ENCODE data around the gene PKP3. TPM values are rescaled to one million over a fixed set of nuclear protein-coding genes. Genes with fewer than 3 reads are reported as not detected.
A peak's percentile ranks its signal among the peaks of the same experiment; 100 is the strongest.

Gene PKP3
- total RNA-seq, 6 donors from 2014 or later: 33.4 to 86.3 (median 55.2) TPM

- TF ChIP-seq POLR2AphosphoS5 (IDR thresholded peaks at IDR 0.05) (no peak), POLR2A (IDR thresholded peaks at IDR 0.05) (no peak), EP300 (IDR thresholded peaks at IDR 0.05) (no peak), CTCF (IDR thresholded peaks at IDR 0.05) (no peak)
- no peaks in the 10 kb centered on the region for H3K36me3 ChIP-seq
- DNase-seq (no peak), ATAC-seq (ENCODE audit: low FRiP score in 2 of 2) (no peak)
- no peaks in the 10 kb centered on the region for H3K9me3 ChIP-seq
- H3K27ac ChIP-seq: no peak overlapping the region
- peaks cover 25 to 33% (median 28%) of the 10 kb centered on the region in 4 donors for H3K4me1 ChIP-seq
- 71% methylated on average over 18 of the region's 18 CpGs for WGBS, 2 donors
- no peaks in the 10 kb centered on the region for H3K27me3 ChIP-seq
- H3K4me3 ChIP-seq: no peak overlapping the region
These were observed 43.2 kb upstream of the PKP3 start for GRCh38 chr11:350723-351255.

- H3K27me3 ChIP-seq: no peaks in the 10 kb centered on the region
These were observed 42.6 kb upstream of the PKP3 start for GRCh38 chr11:351411-351810.

GRCh38 chr11:352456-353031 lies 41.5 kb upstream of the PKP3 start:
- H3K27me3 ChIP-seq: no peaks in the 10 kb centered on the region
- H3K36me3 ChIP-seq: no peaks in the 10 kb centered on the region
- no peak for ATAC-seq (ENCODE audit: low FRiP score in 2 of 2)
- no peak for DNase-seq
- TF ChIP-seq EP300 (IDR thresholded peaks at IDR 0.05) (no peak), POLR2AphosphoS5 (IDR thresholded peaks at IDR 0.05) (no peak), POLR2A (IDR thresholded peaks at IDR 0.05) (no peak), CTCF (IDR thresholded peaks at IDR 0.05) (no peak)
- 87 to 88% methylated on average over 12 of the region's 12 CpGs for WGBS, 2 donors
- H3K4me3 ChIP-seq: no peak overlapping the region
- peaks cover 26 to 33% (median 28%) of the 10 kb centered on the region in 4 donors for H3K4me1 ChIP-seq
- peak overlapping the region; percentile 98 to 100 (median 98) for H3K27ac ChIP-seq
- no peaks in the 10 kb centered on the region for H3K9me3 ChIP-seq

More at GRCh38 chr11:351411-351810, 42.6 kb upstream of the PKP3 start:
- ATAC-seq (ENCODE audit: low FRiP score in 2 of 2): no peak
- H3K9me3 ChIP-seq: no peaks in the 10 kb centered on the region
- no peak for DNase-seq
- H3K4me1 ChIP-seq: peaks cover 26 to 33% (median 28%) of the 10 kb centered on the region in 4 donors
- no peaks in the 10 kb centered on the region for H3K36me3 ChIP-seq
- 94 to 98% methylated on average over 13 to 14 of the region's 14 CpGs for WGBS, 2 donors
- TF ChIP-seq CTCF (IDR thresholded peaks at IDR 0.05) (no peak), POLR2AphosphoS5 (IDR thresholded peaks at IDR 0.05) (no peak)
- no peak overlapping the region for H3K4me3 ChIP-seq
- H3K27ac ChIP-seq: no peak overlapping the region

GRCh38 chr11:353179-353873 lies 40.7 kb upstream of the PKP3 start:
- Histone ChIP-seq H3K4me1 (peaks cover 26 to 33% (median 28%) of the 10 kb centered on the region in 4 donors), H3K36me3 (no peaks in the 10 kb centered on the region), H3K4me3 (no peak overlapping the region), H3K27ac (peak overlapping the region; percentile 98 to 100 (median 98)), H3K27me3 (no peaks in the 10 kb centered on the region), H3K9me3 (no peaks in the 10 kb centered on the region)
- DNase-seq (peak; percentile 82), ATAC-seq (ENCODE audit: low FRiP score in 2 of 2) (peak in 1 of 2 donors; percentile 66)
- WGBS, 2 donors: 41 to 42% methylated on average over 16 of the region's 16 CpGs
- no peak for TF ChIP-seq EP300 (IDR thresholded peaks at IDR 0.05)
- peak in 1 of 4 donors; percentile 16 for TF ChIP-seq POLR2A (IDR thresholded peaks at IDR 0.05)
- peak; percentile 23 to 62 for TF ChIP-seq POLR2AphosphoS5 (IDR thresholded peaks at IDR 0.05)

Data from upper lobe of left lung (tissue), 6 donors.